CD4-positive, alpha-beta T cell (primary cell): Measurements from ENCODE around the gene TLNRD1. TPM values are rescaled to one million over a fixed set of nuclear protein-coding genes. Genes with fewer than 3 reads are reported as not detected.

Experiments
- ATAC-seq: fragments of 200-7000 bp; cut with Tn5 transposase; one replicate; pipeline ENCODE4 v1.10.0; 2022; ENCODE audit warnings: mild to moderate bottlenecking; ENCODE audit not compliant: poor library complexity
- CTCF ChIA-PET: fragments of 350-600 bp; sonication (Branson Sonifier 250); formaldehyde crosslinking; loops from one replicate; lab custom pipeline; 2021; ENCODE audit warnings: antibody characterized with exemption, inconsistent platforms; lab: Charles Lee
- POLR2A ChIA-PET: fragments of 350-600 bp; sonication (Branson Sonifier 250); formaldehyde crosslinking; loops from one replicate; lab custom pipeline; 2021; ENCODE audit warnings: antibody characterized with exemption, inconsistent platforms; lab: Charles Lee
- DNase-seq, 14 experiments: peaks; one replicate each; pipeline ENCODE4 v3.0.0-alpha.2; 2013 to 2020; ENCODE audit warnings: mixed read lengths in 2 of 14
- H3K27ac ChIP-seq, 2 donors: one replicate each; pipeline versions ENCODE4 v1.5.1 to v1.7.0; 2013; ENCODE audit warnings: low read length in 2 of 2, low read depth in 1 of 2, mild to moderate bottlenecking in 1 of 2
- H3K27me3 ChIP-seq, 2 experiments: 1 replicate in 1 of 2; 2 replicates in 1 of 2; pipeline versions ENCODE4 v1.6.1 to v1.7.0; 2013; ENCODE audit warnings: low read length in 2 of 2, control low read depth in 1 of 2, mild to moderate bottlenecking in 1 of 2, moderate library complexity in 1 of 2; ENCODE audit not compliant: insufficient read depth in 2 of 2, control insufficient read depth in 1 of 2
- H3K36me3 ChIP-seq: one replicate; pipeline ENCODE4 v1.6.1; 2013; ENCODE audit warnings: low read length, control low read depth; ENCODE audit not compliant: insufficient read depth
- H3K4me1 ChIP-seq: one replicate; pipeline ENCODE4 v1.6.1; 2013; ENCODE audit warnings: low read length, control low read depth; ENCODE audit not compliant: insufficient read depth
- H3K4me3 ChIP-seq: one replicate; pipeline ENCODE4 v1.5.1; 2013; ENCODE audit warnings: mild to moderate bottlenecking, low read length, moderate library complexity
- H3K9me3 ChIP-seq, 2 experiments: 1 replicate in 1 of 2; 2 replicates in 1 of 2; pipeline versions ENCODE4 v1.6.1 to v1.7.0; 2013; ENCODE audit warnings: low read length in 2 of 2, mild to moderate bottlenecking in 2 of 2, control low read depth in 1 of 2, moderate library complexity in 1 of 2; ENCODE audit not compliant: control insufficient read depth in 1 of 2, insufficient read depth in 1 of 2
- H3K27ac Mint-ChIP-seq: one replicate; pipeline ENCODE4 v1.8.0; 2020; ENCODE audit warnings: mixed read lengths
- H3K27me3 Mint-ChIP-seq: one replicate; pipeline ENCODE4 v1.8.0; 2021; ENCODE audit warnings: mixed read lengths
- H3K36me3 Mint-ChIP-seq: one replicate; pipeline ENCODE4 v1.8.0; 2021; ENCODE audit warnings: low read depth, mixed read lengths
- H3K4me1 Mint-ChIP-seq: one replicate; pipeline ENCODE4 v1.8.0; 2021; ENCODE audit warnings: low read depth, mixed read lengths
- H3K4me3 Mint-ChIP-seq: one replicate; pipeline ENCODE4 v1.8.0; 2020; ENCODE audit warnings: mild to moderate bottlenecking, mixed read lengths
- H3K9me3 Mint-ChIP-seq: one replicate; pipeline ENCODE4 v1.8.0; 2020; ENCODE audit warnings: mixed read lengths
- CTCF ChIP-seq: fragments of 200-600 bp; IDR thresholded peaks from one replicate; pipeline ENCODE4 v1.8.0; 2022; ENCODE audit warnings: antibody characterized with exemption, mild to moderate bottlenecking
- intact Hi-C, 2 experiments: fragments of 100-400 bp; cut with DNase I in 1 of 2; cut with micrococcal nuclease in 1 of 2; formaldehyde crosslinking; loops; one replicate each; pipeline versions ENCODE4 v1.15.1 to v1.9.0; 2023 to 2025; cut with DNase I, micrococcal nuclease
- total RNA-seq, 174 experiments: library from RNA in 2 of 174; stranded (reverse) in 2 of 174; gene quantifications; one replicate each; pipeline ENCODE4 v1.2.3 and lab custom pipeline; 2021 to 2026

TLNRD1 gene
- total RNA-seq, 2 experiments from 2014 or later = 10.5 to 12.3 TPM

GRCh38 chr15:80979538-80980200, 21.1 kb upstream of the TLNRD1 start:
- no peaks in the 10 kb centered on the region for H3K9me3 ChIP-seq
- ATAC-seq (no peak), DNase-seq (no peak)
- TF ChIP-seq CTCF = no peak
- H3K27ac Mint-ChIP-seq = peak overlapping the region; percentile 42
- CTCF ChIA-PET = interaction anchor here (0.7 to 2.4 kb wide), 2 partner anchors 10 to 133 kb away, joined by 3 to 10 read pairs; no protein-coding TSS in a partner anchor
- H3K27me3 ChIP-seq = no peaks in the 10 kb centered on the region
- H3K36me3 ChIP-seq = peaks cover 49% of the 10 kb centered on the region
- H3K36me3 Mint-ChIP-seq = peaks cover 71% of the 10 kb centered on the region
- POLR2A ChIA-PET = no interaction called here
- H3K4me3 ChIP-seq = no peak overlapping the region
- H3K4me1 ChIP-seq = peaks cover 23% of the 10 kb centered on the region
- no peaks in the 10 kb centered on the region for H3K27me3 Mint-ChIP-seq
- intact Hi-C loops = loop anchor here (5.0 kb wide), 2 partner anchors 288 to 1393 kb away; no protein-coding TSS in a partner anchor
- no peak overlapping the region for H3K27ac ChIP-seq
- no peaks in the 10 kb centered on the region for H3K9me3 Mint-ChIP-seq
- H3K4me1 Mint-ChIP-seq = peaks cover 67% of the 10 kb centered on the region
- H3K4me3 Mint-ChIP-seq = no peak overlapping the region

DNA sequence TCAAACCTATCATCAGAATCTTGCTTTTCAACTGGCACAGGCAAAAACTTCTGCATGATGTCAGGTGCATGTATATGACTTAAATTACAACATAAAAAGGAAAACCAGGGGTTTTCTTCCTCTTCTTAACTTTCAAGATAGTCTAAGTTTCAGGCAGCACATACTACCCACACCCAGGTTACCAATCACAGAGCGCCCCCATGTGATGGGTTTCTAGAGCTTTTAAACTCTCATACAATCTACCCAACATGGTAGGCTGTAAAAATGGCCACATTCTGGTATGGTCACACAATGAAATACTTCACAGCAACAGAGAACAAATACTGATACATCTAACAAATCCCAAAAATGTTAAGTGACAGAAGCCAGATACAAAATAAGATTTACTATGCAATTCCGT, 18.5 kb upstream of the TLNRD1 start:
- Mint-ChIP-seq H3K4me1 (peaks cover 74% of the 10 kb centered on the region), H3K36me3 (peaks cover 69% of the 10 kb centered on the region), H3K9me3 (no peaks in the 10 kb centered on the region), H3K27me3 (no peaks in the 10 kb centered on the region), H3K27ac (peak overlapping the region; percentile 57), H3K4me3 (no peak overlapping the region)
- no peak overlapping the region for H3K4me3 ChIP-seq
- no peak for TF ChIP-seq CTCF
- DNase-seq = peak in 1 of 14 experiments; percentile 30
- no peaks in the 10 kb centered on the region for H3K9me3 ChIP-seq
- no peak overlapping the region for H3K27ac ChIP-seq
- ATAC-seq = no peak
- H3K36me3 ChIP-seq = peaks cover 57% of the 10 kb centered on the region
- ChIA-PET POLR2A (interaction anchor here (0.7 kb wide), 2 partner anchors 9 to 287 kb away, joined by 3 to 4 read pairs; partner anchors contain the start of gene ABHD17C), CTCF (no interaction called here)
- no peaks in the 10 kb centered on the region for H3K27me3 ChIP-seq
- intact Hi-C loops = no loop called here
- H3K4me1 ChIP-seq = peaks cover 31% of the 10 kb centered on the region

GRCh38 chr15:80982839-80983238, 17.9 kb upstream of the TLNRD1 start:
- Mint-ChIP-seq H3K4me1 (peaks cover 70% of the 10 kb centered on the region), H3K9me3 (no peaks in the 10 kb centered on the region), H3K27me3 (no peaks in the 10 kb centered on the region), H3K36me3 (peaks cover 63% of the 10 kb centered on the region), H3K27ac (no peak overlapping the region), H3K4me3 (no peak overlapping the region)
- POLR2A ChIA-PET = interaction anchor here (0.7 kb wide), 2 partner anchors 9 to 288 kb away, joined by 3 to 4 read pairs; partner anchors contain the start of gene ABHD17C
- no peak overlapping the region for H3K4me3 ChIP-seq
- CTCF ChIA-PET = no interaction called here
- H3K27ac ChIP-seq = no peak overlapping the region
- H3K27me3 ChIP-seq = no peaks in the 10 kb centered on the region
- no peak for TF ChIP-seq CTCF
- H3K36me3 ChIP-seq = peaks cover 53% of the 10 kb centered on the region
- no peaks in the 10 kb centered on the region for H3K9me3 ChIP-seq
- H3K4me1 ChIP-seq = peaks cover 32% of the 10 kb centered on the region
- intact Hi-C loops = no loop called here
- DNase-seq (no peak), ATAC-seq (no peak)
